Measurements from ENCODE around the gene ZIC5.

Gene ZIC5

GRCh38 chr13:99971576-99972189, at the start of gene ZIC5:
ZIC5 (minus strand) TSS chr13:99971767; CDS start chr13:99971603, 164 bp downstream.
- DNase-seq (ENCODE audit: extremely low read depth in 1 of 2, low read depth in 1 of 2): no peak

GRCh38 chr13:100019780-100020356, 48.3 kb upstream of the ZIC5 start:
- DNase-seq (ENCODE audit: extremely low read depth in 1 of 2, low read depth in 1 of 2): no peak

GRCh38 chr13:100014621-100015020, 43.1 kb upstream of the ZIC5 start:
- no peak for DNase-seq (ENCODE audit: extremely low read depth in 1 of 2, low read depth in 1 of 2)

GRCh38 chr13:99998261-99998660, 26.7 kb upstream of the ZIC5 start:
- DNase-seq (ENCODE audit: extremely low read depth in 1 of 2, low read depth in 1 of 2): no peak

- DNase-seq (ENCODE audit: extremely low read depth in 1 of 2, low read depth in 1 of 2): no peak
These were observed 26.2 kb upstream of the ZIC5 start for GRCh38 chr13:99997702-99998214.

DNA sequence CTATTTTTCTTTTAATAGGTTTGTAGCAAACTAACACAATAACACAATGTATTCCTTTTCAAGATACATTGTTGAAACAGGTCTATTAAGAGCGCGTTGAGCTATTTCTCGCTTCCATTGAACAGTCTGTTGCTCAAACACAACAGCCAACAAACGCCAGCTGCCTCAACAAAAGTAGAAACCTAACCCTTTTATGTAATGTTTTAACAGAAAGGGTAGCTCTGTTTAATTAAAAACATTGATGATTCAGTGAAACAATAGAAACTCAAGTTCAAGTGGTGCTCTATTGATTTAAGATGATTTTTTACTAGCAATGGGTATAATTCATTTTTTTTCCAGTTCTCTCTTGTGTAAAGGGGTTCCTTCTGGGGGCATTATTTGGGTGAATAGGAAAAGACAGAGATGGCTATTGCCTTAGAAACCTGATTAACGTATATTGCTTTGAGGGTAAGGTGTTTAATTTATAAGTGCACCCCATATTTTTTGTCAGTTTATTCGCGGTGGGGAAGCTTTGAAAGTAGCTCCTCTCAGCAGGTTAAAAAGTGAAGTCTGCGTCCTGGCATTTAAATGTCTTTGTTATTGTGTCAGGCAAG, 24.9 kb upstream of the ZIC5 start:
- no peak for DNase-seq (ENCODE audit: extremely low read depth in 1 of 2, low read depth in 1 of 2)

DNA sequence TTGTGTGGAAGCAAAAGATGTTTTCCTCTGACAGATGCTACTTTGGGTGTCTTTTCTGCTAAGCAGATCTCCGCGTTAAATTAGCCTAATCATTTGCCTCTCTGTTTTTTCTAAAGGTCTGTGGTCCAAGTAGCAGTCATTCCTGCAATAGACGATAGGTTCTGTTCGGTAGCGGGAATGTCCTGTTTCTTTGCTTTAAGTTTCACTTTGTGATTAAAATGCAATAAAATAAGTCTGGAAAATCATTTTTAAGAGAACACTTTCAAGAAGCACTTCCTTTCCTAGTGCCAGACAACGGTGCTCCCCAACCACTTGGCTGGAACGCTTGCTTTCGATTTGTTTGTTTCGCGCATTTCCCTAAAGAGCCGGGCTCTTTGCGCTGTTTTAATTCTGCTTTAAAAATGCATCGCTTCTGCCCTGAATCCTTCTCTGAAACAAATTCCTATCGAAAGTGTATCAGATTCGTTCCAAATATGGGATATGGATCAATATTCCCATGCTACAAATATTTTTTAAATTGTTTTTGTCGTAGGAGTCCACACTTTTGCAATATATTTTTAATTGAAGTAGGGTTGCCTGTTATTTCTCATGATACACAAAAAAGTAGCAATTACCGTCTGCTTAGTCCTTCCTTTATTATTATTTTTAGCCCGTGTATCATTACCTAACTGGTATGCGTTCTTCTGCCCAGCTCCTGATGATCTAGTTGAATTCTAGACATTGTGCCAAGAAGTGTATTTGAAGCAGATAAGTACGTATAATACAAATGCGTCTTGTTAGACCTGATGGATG, 24.2 kb upstream of the ZIC5 start:
- DNase-seq (ENCODE audit: extremely low read depth in 1 of 2, low read depth in 1 of 2): no peak

GRCh38 chr13:99995104-99995588, 23.6 kb upstream of the ZIC5 start:
- no peak for DNase-seq (ENCODE audit: extremely low read depth in 1 of 2, low read depth in 1 of 2)

DNA sequence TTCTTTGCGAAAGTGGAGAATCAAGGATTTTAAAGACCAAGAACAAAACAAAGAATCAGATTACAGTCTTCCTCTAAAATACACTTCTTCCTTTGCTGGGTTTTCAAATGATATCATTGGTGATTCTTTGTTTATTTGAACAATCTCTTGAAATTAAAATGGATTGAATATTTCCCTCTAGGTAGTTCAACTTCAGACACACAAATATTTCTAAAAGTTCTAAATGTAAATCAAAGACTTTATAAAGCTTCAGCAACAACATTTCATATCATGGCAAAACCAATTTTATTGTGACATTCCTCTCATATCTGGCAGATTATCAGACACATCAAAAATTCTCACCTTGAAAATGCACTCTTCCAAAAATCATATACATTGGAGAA, 23.1 kb upstream of the ZIC5 start:
- no peak for DNase-seq (ENCODE audit: extremely low read depth in 1 of 2, low read depth in 1 of 2)

- DNase-seq (ENCODE audit: extremely low read depth in 1 of 2, low read depth in 1 of 2): no peak
These were observed 22.4 kb upstream of the ZIC5 start for GRCh38 chr13:99993660-99994637.

DNA sequence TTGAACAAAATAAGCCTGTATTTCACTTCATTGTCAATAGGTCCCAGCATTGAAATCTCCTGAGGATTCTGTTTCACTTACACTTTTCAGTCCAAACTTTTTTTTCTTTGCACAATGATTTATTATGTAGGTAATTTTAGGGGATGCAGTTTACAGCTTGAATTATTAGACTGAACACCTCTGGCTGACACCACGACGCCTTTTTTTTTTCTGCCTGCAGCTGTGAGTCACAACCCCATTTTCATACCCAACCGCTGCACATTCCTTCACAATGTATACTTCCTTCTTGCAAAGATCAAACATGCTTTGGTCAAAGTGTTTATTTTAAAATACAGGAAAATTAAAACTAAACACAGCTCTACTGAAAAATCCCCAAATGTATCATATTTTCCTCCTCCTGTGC, 21.4 kb upstream of the ZIC5 start:
- no peak for DNase-seq (ENCODE audit: extremely low read depth in 1 of 2, low read depth in 1 of 2)

- no peak for DNase-seq (ENCODE audit: extremely low read depth in 1 of 2, low read depth in 1 of 2)
These were observed 20.5 kb upstream of the ZIC5 start for GRCh38 chr13:99991828-99992775.

DNA sequence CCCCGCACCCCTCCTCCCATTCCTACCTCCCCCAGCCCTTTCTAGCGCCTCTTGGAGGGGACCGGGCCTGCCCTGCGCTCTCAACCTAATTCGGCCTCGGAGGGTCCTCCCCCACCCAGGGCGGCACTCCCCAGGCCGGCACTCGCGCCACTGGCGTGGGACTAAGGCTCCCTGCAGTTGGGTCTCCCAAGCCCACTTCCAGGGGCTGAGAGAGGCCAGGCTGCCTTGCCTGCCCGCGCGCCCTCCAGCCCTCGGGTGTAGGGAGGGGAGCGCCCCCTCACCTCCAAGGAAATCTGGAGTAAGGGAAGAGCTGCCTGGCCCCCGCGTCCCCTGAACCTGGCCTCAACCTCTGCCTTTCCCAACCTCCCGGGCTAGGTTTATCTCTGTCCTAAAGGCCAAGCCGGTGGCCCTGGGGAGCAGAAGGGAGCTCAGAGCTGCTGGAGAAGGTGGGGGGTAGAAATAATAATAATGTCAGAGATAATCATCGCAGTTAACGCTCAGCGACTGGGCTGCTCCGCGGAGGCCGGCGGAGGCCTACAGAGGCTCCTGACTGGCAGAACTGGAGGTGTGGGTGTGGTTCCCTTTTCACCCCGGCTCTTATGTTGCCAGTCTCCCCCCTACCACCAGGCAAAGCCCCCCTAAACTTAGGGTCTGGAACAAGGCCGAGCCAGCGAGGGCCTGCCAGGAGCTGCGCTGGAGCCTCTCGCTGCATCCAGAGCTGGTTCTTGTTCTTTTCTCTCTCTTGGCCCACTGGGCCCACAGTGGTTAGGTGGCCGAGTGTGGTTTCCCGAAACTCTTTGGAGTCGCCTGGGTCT, 19.7 kb upstream of the ZIC5 start:
- DNase-seq (ENCODE audit: extremely low read depth in 1 of 2, low read depth in 1 of 2): no peak

DNA sequence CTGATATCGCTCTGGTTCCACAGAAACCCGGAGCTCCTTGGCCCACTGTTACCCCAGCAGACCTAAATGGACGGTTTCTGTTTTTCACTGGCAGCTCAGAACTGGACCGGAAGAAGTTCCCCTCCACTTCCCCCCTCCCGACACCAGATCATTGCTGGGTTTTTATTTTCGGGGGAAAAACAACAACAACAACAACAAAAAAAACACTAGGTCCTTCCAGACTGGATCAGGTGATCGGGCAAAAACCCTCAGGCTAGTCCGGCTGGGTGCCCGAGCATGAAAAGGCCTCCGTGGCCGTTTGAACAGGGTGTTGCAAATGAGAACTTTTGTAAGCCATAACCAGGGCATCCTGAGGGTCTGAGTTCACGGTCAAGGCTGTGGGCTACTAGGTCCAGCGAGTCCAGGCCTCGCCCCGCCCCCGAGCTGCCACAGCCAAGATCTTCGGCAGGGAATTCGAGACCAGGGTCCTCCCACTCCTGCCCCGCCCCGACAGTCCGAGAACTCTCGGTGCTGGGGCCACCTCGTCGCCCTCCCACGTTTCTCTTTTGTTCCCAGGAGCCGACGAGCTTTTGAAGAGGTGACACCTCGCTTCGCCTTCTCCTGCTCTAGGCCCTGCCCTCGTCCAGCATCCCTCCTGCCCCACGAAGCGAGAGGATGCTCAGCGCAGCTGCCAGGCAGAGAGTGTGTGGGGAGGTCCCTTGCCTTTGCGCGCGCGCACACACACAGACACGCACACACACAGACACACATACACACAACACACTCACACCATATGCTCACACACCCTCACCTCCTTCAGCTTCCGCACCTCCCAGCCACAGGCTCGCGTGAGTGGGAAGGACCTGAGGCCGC, 18.8 kb upstream of the ZIC5 start:
- DNase-seq (ENCODE audit: extremely low read depth in 1 of 2, low read depth in 1 of 2): no peak

GRCh38 chr13:99989276-99990125, 17.9 kb upstream of the ZIC5 start:
- DNase-seq (ENCODE audit: extremely low read depth in 1 of 2, low read depth in 1 of 2): no peak

GRCh38 chr13:99988529-99989275, 17.1 kb upstream of the ZIC5 start:
- no peak for DNase-seq (ENCODE audit: extremely low read depth in 1 of 2, low read depth in 1 of 2)

Data from activated CD8-positive, alpha-beta memory T cell treated with anti-CD3 and anti-CD28 coated beads for 1 hour (primary cell).